ENCODE results near the gene DOCK3.

Gene DOCK3

GRCh38 chr3:51389423-51390183, 714.9 kb downstream of the DOCK3 start:
- DNase-seq = peak; percentile 55 to 76 (median 63)

GRCh38 chr3:51390246-51391074, 715.7 kb downstream of the DOCK3 start:
- no peak for DNase-seq

GRCh38 chr3:51391075-51391565, 716.4 kb downstream of the DOCK3 start, which contains the start of gene RBM15B:
Gene RBM15B (plus strand): TSS chr3:51391285. CDS start chr3:51391400, 115 bp downstream.
- peak; percentile 98 to 99 (median 98) for DNase-seq

DNA sequence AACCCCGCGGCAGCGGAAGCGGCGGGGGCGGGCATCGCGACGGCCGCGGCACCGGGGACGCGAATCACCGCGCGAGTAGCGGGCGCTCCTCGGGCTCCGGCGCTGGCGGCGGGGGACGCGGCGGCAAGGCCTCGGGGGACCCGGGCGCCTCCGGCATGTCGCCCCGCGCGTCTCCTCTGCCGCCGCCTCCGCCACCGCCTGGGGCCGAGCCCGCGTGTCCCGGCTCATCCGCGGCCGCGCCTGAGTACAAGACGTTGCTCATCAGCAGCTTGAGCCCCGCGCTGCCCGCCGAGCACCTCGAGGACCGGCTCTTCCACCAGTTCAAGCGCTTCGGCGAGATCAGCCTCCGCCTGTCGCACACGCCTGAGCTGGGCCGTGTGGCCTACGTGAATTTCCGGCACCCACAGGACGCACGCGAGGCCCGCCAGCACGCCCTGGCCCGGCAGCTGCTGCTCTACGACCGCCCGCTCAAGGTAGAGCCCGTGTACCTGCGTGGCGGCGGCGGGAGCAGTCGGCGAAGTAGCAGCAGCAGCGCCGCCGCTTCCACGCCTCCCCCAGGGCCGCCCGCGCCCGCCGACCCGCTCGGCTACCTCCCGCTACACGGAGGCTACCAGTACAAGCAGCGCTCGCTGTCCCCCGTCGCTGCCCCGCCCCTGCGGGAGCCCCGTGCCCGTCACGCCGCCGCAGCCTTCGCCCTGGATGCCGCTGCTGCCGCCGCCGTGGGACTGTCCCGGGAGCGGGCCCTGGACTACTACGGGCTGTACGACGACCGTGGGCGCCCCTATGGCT, 717.0 kb downstream of the DOCK3 start:
- DNase-seq = peak; percentile 28 to 66 (median 47)

GRCh38 chr3:51392355-51393133, 717.8 kb downstream of the DOCK3 start:
- DNase-seq = peak in 1 of 4 experiments; percentile 12

GRCh38 chr3:51393134-51393495, 718.4 kb downstream of the DOCK3 start:
- no peak for DNase-seq

GRCh38 chr3:51393564-51393963, 718.8 kb downstream of the DOCK3 start:
- DNase-seq = no peak

DNA sequence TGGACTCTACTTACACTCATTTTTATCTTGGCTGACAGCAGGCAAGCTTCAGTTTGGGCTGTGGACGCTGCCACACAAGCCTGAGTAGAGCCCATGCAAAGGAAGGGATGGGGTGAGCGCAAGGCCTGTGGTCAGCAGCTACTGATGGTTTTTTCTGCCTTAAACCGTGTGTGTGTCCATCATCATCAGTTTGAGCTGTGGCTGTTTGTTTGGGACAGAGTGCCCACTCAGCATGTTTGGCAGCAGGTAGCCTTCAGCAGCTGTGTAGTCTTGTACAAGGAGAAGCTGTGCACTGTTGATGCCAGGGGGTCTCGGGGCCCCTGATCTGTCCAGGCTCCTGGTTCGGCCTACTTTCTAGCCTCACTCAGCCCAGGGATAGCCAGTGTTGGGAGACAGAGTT, 719.8 kb downstream of the DOCK3 start:
- DNase-seq = no peak

DNA sequence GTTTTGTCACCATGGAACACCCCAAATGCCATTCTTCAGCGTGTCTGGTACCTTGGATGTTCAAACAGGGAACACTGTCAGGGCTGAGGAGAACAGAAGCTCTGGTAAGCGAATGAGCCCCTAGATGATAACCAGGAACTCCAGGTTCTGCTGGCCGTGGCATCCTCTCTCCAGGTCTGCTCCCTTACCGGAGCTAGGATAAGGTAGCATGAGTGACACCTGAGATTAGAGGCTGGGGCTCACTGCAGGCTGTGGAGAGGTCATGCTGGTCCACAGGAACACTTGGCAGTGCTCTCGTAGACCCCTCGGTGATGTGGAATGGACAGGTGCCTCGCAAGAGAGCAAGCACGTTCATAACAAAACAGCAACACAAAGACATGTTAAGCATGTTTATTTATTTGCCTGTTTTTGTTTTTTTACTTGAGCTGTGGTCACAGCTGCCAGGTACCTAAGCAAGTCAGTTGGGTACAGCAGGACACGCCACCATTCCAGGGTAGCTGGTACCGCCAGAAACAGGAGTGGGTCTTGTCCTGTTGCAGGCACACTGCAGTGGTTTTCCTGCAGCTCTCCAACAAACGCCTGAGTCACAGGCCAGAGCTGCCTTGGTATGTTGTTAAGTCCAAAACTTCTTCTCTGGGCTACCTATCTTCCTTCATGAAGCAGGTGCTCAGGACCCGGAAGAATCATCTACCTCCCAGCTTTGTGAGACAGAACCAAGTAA, 720.9 kb downstream of the DOCK3 start:
- DNase-seq = no peak

- no peak for DNase-seq
These were observed 721.7 kb downstream of the DOCK3 start for GRCh38 chr3:51396401-51396800.

GRCh38 chr3:51397392-51397791, 722.7 kb downstream of the DOCK3 start:
- DNase-seq = no peak

DNA sequence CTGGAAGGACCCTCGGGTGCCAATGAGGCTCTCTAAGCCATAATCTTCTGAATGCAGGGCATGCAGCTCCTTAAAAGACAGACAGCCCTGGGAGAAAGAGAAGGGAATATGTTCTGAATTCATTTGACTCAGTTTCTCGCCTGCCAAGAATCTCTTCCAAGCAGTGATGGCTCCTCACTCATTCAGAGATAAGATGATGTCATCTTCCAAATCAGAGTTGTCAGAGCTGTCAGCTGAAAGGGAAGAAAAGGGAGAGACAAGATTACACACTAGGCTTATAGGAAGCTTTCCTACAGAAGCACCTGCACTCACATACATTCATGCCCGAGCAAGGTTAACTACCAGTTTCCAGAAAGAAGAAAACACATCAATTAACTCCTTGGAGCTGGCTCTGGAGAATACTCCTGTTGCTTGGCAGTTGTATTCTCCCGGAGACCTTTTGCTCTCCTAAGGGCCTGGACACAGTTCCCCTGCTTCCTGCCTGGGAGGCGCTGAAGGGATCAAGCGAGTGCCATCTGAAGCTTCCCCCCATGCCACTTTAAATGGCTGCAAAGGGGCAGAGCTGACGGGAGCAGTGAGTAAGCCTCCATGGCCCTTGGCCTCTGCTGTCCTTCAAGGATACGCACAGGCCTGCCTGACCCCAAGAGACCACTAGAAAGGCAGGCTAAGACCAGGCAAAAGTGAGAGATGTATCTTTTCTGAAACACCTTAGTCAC, 724.0 kb downstream of the DOCK3 start:
- DNase-seq = no peak

GRCh38 chr3:51400166-51400565, 725.4 kb downstream of the DOCK3 start:
- peak in 3 of 4 experiments; percentile 32 to 52 (median 45) for DNase-seq

- DNase-seq = peak; percentile 77 to 93 (median 84)
These were observed 727.0 kb downstream of the DOCK3 start for GRCh38 chr3:51401735-51402134.

GRCh38 chr3:51403675-51404074, 728.9 kb downstream of the DOCK3 start:
- no peak for DNase-seq

DNA sequence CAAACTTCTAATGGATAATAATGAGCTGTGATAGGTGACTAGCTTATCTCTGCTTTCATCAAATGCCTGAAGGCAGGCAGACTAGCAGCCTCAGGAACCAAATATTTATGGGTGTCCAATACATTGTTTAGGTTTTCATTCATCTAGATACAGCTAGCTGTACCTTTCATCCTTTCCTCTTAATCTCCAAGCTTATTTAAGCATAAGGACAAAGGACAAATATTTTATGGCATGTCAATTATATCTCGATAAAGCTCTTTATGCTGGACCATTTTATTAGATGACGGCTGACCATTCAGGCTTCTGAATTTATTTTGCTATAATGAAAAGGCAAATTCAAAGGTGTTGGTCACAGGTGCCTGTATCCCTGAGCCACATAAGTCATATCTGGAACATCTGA, 733.3 kb downstream of the DOCK3 start:
- DNase-seq = no peak

DNA sequence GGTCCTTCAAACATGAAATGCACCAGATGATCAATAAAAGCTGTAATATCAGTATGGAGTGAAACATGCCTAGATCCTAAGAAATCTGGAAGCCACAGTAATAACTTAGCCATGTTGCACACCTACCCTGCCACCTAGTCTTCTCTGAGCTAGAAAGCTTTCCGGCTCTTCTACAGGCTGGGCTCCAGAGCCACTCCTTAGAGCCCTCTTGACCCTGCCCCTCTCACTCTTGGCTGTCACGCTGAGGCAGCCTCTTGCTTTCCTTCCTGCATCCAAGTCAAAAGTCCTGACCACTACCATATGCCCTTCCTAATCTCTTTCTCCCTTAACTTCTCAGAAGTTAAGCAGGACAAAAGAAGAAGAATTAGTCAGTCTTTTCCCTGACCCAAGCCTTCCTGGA, 734.1 kb downstream of the DOCK3 start:
- no peak for DNase-seq

DNA sequence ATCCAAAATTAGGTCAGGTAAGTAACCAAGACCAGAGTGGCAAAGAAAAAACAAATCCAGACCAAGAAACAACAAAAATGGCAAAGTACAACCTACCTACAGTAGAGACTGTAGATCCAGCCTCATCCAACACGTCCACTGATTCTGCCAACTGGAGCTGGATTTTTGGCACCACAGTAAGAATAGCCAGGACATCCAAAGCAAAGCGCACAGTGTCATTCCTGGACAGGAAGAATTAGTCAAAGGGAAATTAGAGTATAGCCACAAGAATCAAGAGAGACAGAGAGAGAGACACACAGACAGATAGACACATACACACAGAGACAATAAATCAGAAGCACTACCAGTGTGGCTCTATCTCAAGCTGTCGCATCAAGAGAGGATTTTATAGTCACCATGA, 747.5 kb downstream of the DOCK3 start:
- DNase-seq = no peak

DNA sequence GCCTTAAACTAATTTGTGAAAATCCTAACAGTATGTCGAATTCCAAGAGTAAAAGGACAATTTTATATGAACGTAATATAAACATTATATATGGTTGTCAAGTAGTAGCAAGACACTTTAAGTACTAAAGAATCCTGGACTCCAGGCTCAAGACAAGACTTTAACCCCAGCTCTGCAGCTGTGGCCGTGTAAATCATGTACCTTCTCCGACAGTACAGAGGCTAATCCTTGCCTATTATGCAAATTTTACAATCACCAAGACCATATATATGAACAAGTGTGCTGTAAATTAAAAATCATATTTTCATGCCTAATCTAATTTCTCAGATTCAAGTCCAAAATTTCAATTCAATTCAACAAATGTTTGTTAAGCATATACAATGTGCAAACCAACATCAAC, 752.2 kb downstream of the DOCK3 start:
- DNase-seq = no peak

GRCh38 chr3:51429138-51429537, 754.4 kb downstream of the DOCK3 start:
- DNase-seq = no peak

All from suppressor macrophage (primary cell).